NCI-H1105 treated with DMSO at 0.1 percent for 48 hours (cell line): Measurements from ENCODE around the gene GLDC.
"Not testable (repeated sequence)": the region's sequence is repeated elsewhere in the genome, so short reads cannot be mapped to it uniquely, and the experiment has no call there.

Experiments
- DNase-seq: peaks from one replicate; lab custom pipeline; 2025; lab: John Stamatoyannopoulos, UW

The GLDC gene

GRCh38 chr9:6645355-6646292, at the start of gene GLDC:
Gene GLDC (minus strand): TSS chr9:6645729. CDS start chr9:6645499, 230 bp downstream.
- no peak for DNase-seq

DNA sequence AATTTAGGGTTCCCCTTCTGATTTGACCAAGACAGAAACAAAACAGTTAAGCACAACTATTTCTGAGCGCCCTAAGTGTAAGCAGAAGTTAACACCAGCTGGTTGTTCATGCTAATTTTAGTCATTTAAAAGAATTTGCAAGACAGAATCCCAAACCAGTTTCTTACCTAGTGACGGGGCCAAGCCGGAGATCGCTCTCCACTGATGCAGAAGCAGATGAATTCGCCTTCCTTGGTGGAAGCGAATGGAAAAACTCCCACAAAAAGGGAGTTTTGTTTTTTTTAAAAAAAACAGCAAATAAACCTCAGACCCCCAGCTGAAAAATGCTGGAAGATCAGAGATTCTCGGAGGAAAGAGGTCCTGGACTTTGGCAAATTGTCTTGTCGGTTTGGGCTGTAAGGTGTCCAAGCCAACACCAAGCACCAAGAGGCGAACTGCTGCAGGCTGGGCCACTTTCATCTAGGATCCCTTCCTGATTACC, 47.4 kb upstream of the GLDC start:
- DNase-seq = no peak

DNA sequence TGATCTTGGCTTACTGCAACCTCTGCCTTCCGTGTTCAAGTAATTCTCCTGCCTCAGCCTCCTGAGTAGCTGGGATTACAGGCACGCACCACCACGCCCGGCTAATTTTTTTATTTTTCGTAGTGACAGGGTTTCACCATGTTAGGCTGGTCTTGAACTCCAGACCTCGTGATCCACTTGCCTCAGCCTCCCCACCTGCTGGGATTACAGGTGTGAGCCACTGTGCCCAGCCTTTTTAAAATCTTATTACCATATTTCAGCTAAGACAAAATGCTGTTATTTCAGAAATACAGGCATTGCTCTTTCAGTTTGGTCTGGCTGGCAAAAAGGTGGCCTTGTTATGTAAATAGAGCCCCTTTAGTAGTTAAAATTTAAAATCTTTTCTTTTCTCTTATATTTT, 46.9 kb upstream of the GLDC start:
- no peak for DNase-seq

- not testable (repeated sequence) for DNase-seq
Measured at GRCh38 chr9:6690675-6691070, 45.1 kb upstream of the GLDC start.

GRCh38 chr9:6689893-6690674, 44.6 kb upstream of the GLDC start:
- DNase-seq = no peak

DNA sequence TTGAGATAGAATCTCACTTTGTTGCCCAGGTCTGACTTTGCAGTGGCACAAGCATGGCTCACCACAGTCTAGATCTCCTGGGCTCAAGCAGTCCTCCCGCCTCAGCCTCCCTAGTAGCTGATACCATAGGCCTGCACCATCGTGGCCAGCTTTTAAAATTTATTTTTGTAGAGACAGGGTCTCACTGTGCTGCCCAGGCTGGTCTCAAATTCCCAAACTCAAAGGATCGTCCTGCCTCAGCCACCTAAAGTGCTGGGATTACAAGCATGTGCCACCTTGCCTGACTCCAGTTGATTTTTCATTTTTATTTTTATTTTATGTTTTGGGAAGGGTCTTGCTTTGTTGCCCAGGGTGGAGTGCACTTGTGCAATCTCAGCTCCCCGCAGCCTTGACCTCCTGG, 41.7 kb upstream of the GLDC start:
- no peak for DNase-seq

- DNase-seq = no peak
Measured at GRCh38 chr9:6686396-6686795, 40.9 kb upstream of the GLDC start.

DNA sequence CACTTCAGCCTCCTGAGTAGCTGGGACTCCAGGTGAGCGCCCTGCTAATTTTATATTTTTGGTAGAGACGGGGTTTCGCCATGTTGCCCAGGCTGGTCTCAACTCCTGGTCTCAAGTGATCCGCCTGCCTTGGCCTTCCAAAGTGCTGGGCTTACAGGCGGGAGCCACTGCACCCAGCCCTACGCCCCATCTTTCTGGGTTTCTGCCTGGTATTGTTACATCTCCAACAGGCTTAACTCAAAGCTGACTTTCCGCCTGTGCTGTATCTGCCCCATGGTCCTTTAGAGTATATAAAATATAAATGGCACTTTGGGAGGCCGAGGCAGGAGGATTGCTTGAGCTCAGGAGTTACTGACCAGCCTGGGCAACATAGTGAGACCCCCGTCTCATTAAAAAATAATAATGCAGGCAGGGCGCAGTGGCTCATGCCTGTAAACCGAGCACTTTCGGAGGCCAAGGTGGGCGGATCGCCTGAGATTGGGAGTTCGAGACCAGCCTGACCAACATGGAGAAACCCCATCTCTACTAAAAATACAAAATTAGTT, 36.5 kb upstream of the GLDC start:
- no peak for DNase-seq

- peak; percentile 98 for DNase-seq
Measured at GRCh38 chr9:6681147-6681956, 35.8 kb upstream of the GLDC start.

DNA sequence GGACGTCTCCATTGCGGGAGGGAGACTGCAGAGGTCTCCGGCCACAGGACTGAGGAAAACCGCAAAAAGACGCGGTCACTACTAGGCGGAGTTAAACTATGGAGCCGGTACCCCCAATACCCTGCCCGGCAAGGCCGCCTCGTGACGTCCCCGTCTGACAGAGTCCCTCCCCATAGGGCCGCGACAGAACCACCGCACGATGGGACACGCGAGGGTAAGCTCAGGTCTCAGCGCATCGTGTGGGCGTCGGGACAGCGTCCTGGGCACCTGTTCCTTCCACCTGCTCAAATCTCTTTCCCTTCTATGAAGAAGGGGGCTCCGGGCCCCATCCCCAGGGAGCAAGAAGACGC, 35.2 kb upstream of the GLDC start:
- DNase-seq = peak; percentile 71

- DNase-seq = no peak
Measured at GRCh38 chr9:6677803-6678202, 32.3 kb upstream of the GLDC start.

GRCh38 chr9:6676254-6676921, 30.9 kb upstream of the GLDC start:
- DNase-seq = no peak

- no peak for DNase-seq
Measured at GRCh38 chr9:6675268-6675667, 29.7 kb upstream of the GLDC start.

GRCh38 chr9:6673326-6674025, 27.9 kb upstream of the GLDC start:
- DNase-seq = no peak

GRCh38 chr9:6672118-6672517, 26.6 kb upstream of the GLDC start:
- DNase-seq = no peak

GRCh38 chr9:6671416-6671815, 25.9 kb upstream of the GLDC start:
- DNase-seq = no peak

DNA sequence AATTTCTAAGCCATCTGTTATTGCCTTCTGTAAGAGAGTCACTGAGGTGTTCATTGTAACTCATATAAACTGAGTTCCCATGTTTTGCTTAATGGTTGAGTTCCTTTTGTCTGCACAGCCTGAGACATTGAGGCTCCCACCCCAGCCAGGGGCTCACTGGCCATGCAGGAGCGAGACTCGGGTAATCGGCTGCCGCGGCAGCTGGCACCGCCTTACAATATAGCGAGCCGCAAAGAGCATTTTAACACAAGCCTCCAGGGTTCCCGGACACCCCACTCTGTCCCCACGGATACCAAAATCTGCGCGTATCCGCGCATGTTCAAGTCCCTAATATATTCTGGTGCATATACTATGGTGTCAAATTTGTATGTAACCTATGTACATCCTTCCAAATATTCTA, 24.4 kb upstream of the GLDC start:
- no peak for DNase-seq

DNA sequence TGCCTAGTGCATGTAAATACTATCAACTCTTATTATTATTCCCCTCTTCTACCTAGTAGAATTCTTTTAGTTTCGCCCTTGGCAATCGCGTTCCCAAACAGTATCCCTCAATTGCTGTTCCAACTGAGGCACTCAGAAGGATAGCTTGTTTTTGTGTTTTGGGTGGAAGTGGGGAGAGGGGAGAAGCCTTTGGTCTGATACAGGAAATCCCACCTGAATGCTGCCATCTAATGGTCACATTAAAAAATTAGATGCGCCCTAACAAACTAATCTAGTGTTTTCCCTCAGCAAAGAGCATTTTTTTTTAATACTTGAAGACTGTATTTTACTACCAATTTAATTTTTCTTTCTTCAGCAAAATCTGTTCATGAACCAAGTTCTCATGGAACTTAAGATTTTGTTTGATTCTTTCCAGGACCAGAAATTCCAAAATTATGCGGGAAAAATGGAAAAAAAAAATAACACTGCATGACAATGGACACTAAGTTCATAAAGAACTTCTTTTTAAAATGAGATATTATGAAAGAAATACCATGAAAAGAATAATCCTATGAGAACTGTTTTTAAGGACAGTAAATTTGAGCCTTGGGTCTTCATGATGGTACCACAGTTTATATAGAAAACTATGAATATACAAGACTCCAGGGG, 22.2 kb upstream of the GLDC start:
- DNase-seq = peak; percentile 52

DNA sequence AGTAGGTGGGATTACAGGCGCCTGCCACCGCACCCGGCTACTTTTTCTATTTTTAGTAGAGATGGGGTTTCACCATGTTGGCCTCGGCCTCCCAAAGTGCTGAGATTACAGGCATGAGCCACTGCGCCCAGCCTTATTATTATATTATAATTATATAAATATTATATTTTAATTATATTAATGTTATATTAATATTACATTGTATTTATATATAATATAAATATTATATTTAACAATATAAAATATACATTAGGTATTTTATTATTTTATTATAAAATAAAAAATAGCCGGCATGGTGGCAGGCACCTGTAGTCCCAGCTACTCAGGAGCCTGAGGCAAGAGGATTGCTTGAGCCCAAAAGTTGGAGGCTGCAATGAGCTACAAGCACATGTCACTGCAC, 21.6 kb upstream of the GLDC start:
- no peak for DNase-seq

DNA sequence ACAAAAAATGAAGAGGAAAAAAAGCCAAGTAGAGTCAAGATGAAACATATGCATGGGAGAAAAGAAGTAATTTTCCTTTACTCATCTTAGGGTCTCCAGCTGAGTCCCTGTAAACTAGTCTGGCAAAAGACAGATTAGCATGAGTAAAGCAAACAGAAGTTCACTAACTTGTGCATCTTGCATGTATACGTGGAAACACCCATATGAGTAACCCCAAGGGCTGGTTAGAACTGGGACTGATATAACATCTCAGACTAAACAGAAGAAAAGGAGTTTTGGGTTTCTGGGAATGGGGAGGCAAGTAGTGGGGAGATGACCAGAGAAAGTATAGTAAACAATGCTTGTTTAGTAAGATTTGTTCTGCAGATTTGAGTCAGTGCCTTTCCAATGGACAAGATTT, 20.1 kb upstream of the GLDC start:
- DNase-seq = no peak
